Right ventricle myocardium inferior (tissue), 1 donor: Measurements from ENCODE around the gene STON2. TPM values are rescaled to one million over a fixed set of nuclear protein-coding genes. Genes with fewer than 3 reads are reported as not detected.
"Not testable (repeated sequence)": the region's sequence is repeated elsewhere in the genome, so short reads cannot be mapped to it uniquely, and the experiment has no call there.

Experiments
- ATAC-seq: fragments of 200-7000 bp; cut with Tn5 transposase; one replicate; pipeline ENCODE4 v1.9.1; 2020; ENCODE audit warnings: mild to moderate bottlenecking, moderate library complexity
- DNase-seq: peaks from one replicate; pipeline ENCODE4 v3.0.0; 2021; ENCODE audit errors: missing footprints
- intact Hi-C: fragments of 100-400 bp; cut with DNase I; formaldehyde crosslinking; loops from one replicate; pipeline ENCODE4 v1.11.0; 2022
- long read RNA-seq: library from polyadenylated mRNA; unstranded; transcript quantifications from one replicate; pipeline ENCODE4 v2.0.0, GENCODE V29; 2021
- total RNA-seq: library from RNA; stranded (reverse); fragmentation: NEBNext Ultra II Directional; extraction: Animal tissue kit (Norgen Biotek cat#: 25700); gene quantifications from one replicate; pipeline ENCODE4 v1.2.1, GENCODE V29; 2021
- donor health status: DM: no; HTN: yes; CAD: no; lungs with severe emphysema.

The STON2 gene, protein sequence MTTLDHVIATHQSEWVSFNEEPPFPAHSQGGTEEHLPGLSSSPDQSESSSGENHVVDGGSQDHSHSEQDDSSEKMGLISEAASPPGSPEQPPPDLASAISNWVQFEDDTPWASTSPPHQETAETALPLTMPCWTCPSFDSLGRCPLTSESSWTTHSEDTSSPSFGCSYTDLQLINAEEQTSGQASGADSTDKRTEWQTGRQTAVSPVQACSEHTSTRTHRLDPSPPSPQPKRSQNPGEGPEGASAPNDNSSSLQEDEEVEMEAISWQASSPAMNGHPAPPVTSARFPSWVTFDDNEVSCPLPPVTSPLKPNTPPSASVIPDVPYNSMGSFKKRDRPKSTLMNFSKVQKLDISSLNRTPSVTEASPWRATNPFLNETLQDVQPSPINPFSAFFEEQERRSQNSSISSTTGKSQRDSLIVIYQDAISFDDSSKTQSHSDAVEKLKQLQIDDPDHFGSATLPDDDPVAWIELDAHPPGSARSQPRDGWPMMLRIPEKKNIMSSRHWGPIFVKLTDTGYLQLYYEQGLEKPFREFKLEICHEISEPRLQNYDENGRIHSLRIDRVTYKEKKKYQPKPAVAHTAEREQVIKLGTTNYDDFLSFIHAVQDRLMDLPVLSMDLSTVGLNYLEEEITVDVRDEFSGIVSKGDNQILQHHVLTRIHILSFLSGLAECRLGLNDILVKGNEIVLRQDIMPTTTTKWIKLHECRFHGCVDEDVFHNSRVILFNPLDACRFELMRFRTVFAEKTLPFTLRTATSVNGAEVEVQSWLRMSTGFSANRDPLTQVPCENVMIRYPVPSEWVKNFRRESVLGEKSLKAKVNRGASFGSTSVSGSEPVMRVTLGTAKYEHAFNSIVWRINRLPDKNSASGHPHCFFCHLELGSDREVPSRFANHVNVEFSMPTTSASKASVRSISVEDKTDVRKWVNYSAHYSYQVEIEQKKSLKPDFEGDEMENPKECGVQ
- total RNA-seq = 12.8 TPM
- long read RNA-seq = 0 reads

DNA sequence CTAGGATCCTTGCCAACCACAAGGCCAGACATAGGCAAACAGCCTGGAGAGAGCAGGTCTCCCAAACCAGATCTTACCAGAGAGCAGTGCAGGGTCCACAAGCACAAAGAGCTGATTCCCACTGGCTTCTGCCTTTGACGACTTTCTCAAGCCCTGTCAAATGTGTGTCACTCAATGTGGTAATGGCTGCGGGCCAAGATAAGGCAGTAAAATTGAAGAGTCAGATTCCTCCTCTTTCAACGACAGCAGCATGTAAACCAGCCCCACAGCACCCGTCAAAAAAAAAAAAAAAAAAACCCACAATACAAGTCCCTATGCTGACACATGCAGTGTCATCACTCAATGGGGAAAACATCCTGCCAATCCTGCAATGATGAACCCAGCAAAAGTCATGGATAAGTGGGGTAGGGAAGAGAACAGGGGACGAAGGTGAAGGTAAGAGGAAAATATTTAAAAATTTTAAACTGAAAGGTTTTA is at the start of gene STON2:
Gene STON2 (minus strand): TSS at position 123 of the 477 bp plus-strand sequence. CDS start 1,942 bp downstream, outside the sequence.
- peak; percentile 20 for ATAC-seq
- intact Hi-C loops = no loop called here
- no peak for DNase-seq

GRCh38 chr14:81449576-81449975 is 49.5 kb upstream of the STON2 start:
- intact Hi-C loops = no loop called here
- DNase-seq = no peak
- ATAC-seq = no peak

DNA sequence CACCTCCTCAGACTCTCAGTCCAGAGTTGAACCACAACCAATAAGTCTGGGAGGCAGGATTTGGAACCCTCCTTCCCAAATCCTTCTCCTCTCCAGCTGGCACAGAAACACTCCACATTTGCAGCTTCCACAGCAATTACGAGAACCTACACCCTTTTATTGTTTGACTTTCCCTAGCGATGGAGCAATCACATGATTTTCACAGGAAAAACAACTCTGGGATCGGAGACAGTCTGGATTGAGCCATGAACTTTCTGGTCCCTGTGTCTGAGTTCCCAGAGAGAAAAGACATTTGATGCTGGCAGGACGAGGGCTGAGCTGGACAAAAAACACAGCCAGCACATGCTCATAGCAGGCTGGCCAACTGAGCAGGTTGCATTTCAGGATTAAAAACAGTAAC is 49.0 kb upstream of the STON2 start:
- intact Hi-C loops = no loop called here
- no peak for DNase-seq
- peak; percentile 81 for ATAC-seq

GRCh38 chr14:81447021-81447764 is 47.1 kb upstream of the STON2 start:
- ATAC-seq = no peak
- intact Hi-C loops = no loop called here
- no peak for DNase-seq

DNA sequence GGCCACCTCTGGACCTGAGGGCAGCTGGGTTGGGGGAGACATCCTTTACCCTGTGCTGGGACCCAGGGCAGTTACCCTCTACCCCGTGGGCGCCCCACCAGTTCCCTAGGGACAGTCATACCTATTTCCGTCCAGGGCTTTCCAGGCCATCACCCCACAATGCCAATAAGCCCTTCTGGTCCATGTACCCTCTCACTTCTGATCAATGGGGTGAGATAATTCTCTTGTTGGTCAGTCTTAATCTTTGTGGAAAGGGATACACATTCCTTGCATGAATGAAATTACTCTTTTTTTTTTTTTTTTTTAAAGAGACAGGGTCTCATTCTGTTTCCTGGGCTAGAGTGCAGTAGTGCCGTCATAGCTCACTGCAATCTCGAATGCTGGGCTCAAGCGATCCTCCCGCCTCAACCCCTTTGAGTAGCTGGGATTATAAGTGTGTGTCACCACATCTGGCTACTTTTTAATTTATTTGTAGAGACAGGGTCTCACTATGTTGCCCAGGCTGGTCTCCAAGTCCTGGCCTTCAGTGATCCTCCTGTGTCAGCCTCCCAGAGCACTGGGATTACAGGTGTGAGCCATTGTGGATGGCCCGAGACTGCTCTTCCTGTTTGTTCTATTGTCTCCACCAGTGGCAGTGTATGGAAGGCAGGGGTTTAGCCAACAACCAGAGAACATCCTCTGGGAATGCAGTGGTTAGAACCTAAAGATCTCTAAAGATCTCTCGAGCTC is 46.3 kb upstream of the STON2 start:
- intact Hi-C loops = no loop called here
- DNase-seq = no peak
- no peak for ATAC-seq

GRCh38 chr14:81441626-81442134 is 41.6 kb upstream of the STON2 start:
- DNase-seq = no peak
- ATAC-seq = no peak
- intact Hi-C loops = no loop called here

- DNase-seq (no peak), ATAC-seq (no peak)
- intact Hi-C loops = no loop called here
These were observed 39.9 kb upstream of the STON2 start for GRCh38 chr14:81440041-81440440.

DNA sequence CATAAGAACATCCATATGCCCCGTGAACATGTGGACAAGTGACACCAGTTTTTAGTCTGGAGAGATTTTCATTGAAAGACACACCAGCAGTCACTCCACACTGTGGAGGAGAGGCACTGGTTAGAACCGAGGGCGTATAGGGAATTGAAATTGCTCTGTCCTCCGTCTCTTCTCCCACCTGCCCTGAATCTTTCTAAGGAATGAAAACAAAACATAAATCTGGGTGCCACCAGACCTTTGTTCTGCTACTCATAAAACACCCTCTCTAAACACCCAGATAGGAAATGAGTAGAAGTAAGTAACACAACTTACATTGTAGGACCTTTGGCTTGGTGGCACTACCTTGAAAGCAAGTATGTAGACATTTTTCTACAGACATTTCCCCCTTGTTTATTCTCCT is 37.1 kb upstream of the STON2 start:
- intact Hi-C loops = no loop called here
- no peak for ATAC-seq
- DNase-seq = no peak

- peak; percentile 88 for DNase-seq
These were observed 36.4 kb upstream of the STON2 start for GRCh38 chr14:81436296-81437138.

DNA sequence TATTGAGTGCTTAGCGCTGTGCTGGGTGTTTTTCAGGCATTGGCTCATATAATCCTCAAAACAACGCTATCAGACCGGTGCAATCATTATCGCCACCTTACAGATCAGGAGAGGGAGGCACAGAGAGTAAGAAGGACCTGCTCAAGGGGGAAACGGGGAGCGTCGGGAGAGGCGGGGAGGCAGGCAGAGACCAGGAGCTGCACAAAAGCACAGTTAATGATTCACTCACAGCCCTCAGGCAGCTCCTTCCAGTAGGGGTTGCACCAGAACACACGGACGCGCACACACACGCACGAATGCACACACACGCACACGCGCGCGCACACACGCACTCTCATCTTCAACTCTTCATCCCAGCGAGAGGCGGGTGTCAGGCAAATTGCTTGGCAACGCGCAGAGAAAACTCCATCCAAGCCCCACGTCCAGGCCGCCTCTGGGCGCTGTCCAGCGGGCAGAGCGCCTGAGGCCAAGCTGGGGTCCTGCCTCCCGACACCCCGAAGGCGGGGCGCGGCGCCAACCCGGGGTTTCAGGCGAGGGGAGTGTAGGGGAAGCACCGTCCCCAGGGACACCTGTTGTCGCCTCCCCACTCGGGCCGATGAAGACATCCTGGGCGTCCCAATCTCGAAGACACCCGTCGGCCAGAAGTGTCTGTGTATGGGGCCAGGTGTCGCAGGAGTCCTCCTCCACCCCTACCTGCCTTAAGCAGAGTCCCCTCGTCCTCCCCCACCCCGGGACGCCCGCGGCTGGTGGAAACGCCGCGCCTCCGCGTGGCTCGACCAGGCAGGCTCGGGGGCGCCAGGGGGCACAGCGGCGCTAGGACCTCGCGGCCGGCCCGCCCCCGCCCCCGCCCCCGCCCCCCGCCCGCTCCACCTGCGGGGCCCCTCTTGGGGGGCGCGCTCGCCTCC is 35.5 kb upstream of the STON2 start:
- intact Hi-C loops = no loop called here
- DNase-seq = no peak
- peak; percentile 71 for ATAC-seq

More at GRCh38 chr14:81436296-81437138, 36.4 kb upstream of the STON2 start:
- peak; percentile 97 for ATAC-seq
- intact Hi-C loops = no loop called here

- intact Hi-C loops = no loop called here
- no peak for DNase-seq
- no peak for ATAC-seq
These were observed 34.9 kb upstream of the STON2 start for GRCh38 chr14:81435048-81435390.

DNA sequence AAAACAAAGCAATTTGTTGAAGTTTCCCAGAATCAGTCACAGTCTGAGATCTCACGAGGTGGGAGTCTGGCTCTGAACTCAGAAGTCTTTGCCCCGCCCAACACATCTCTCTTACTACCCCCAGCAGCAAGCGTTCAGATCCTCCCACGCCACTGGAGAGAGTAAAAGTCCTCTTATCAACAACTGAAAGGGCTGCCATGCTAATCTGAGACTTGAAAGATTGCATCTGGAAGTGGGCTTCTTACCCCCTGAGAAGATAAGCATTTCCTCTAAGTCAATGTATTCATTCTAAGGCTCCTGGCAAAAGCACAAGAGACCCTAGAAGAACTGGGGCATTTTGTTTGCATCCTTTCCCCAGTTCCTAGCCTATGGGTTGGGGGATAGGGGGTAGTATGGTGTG is 34.1 kb upstream of the STON2 start:
- intact Hi-C loops = no loop called here
- no peak for ATAC-seq
- DNase-seq = no peak

- no peak for DNase-seq
- intact Hi-C loops = no loop called here
- no peak for ATAC-seq
These were observed 33.3 kb upstream of the STON2 start for GRCh38 chr14:81433378-81433777.

GRCh38 chr14:81432219-81432661 is 32.1 kb upstream of the STON2 start:
- no peak for ATAC-seq
- intact Hi-C loops = no loop called here
- DNase-seq = no peak

GRCh38 chr14:81430235-81430634 is 30.1 kb upstream of the STON2 start:
- DNase-seq (no peak), ATAC-seq (peak; percentile 64)
- intact Hi-C loops = no loop called here

GRCh38 chr14:81429749-81430148 is 29.6 kb upstream of the STON2 start:
- intact Hi-C loops, DNase-seq: not testable (repeated sequence)

More at GRCh38 chr14:81429749-81430148, 29.6 kb upstream of the STON2 start:
- not testable (repeated sequence) for ATAC-seq
